Smooth muscle cell (in vitro differentiated cells): Measurements from ENCODE around the gene SERTAD2. TPM values are rescaled to one million over a fixed set of nuclear protein-coding genes. Genes with fewer than 3 reads are reported as not detected.

ENCODE experiments used
- DNase-seq: peaks from one replicate; lab custom pipeline; 2025; ENCODE audit not compliant: unreplicated experiment; lab: John Stamatoyannopoulos, UW
- H2AFZ ChIP-seq: fragments of 200-600 bp; sonication (generic); 2 replicates; pipeline ENCODE4 v1.6.0; 2016; ENCODE audit warnings: antibody characterized with exemption, low read depth, mild to moderate bottlenecking
- H3F3A ChIP-seq: fragments of 200-600 bp; sonication (generic); 2 replicates; pipeline ENCODE4 v1.6.0; 2017; ENCODE audit warnings: antibody characterized with exemption, low read depth
- H3K27ac ChIP-seq: fragments of 200-600 bp; sonication (generic); 2 replicates; pipeline ENCODE4 v1.5.1; 2016; ENCODE audit warnings: low read depth, mild to moderate bottlenecking
- H3K27me3 ChIP-seq: fragments of 200-600 bp; sonication (generic); 2 replicates; pipeline ENCODE4 v1.6.1; 2016; ENCODE audit warnings: low read depth, mild to moderate bottlenecking
- H3K36me3 ChIP-seq: fragments of 200-600 bp; sonication (generic); 2 replicates; pipeline ENCODE4 v1.5.1; 2016; ENCODE audit warnings: low read depth
- H3K4me1 ChIP-seq: fragments of 200-600 bp; sonication (generic); 2 replicates; pipeline ENCODE4 v1.5.1; 2016; ENCODE audit warnings: low read depth
- H3K4me2 ChIP-seq: fragments of 200-600 bp; sonication (generic); 2 replicates; pipeline ENCODE4 v1.6.0; 2016; ENCODE audit warnings: mild to moderate bottlenecking
- H3K4me3 ChIP-seq: fragments of 200-600 bp; sonication (generic); 2 replicates; pipeline ENCODE4 v1.5.1; 2016; ENCODE audit warnings: mild to moderate bottlenecking
- H3K79me2 ChIP-seq: fragments of 200-600 bp; sonication (generic); 2 replicates; pipeline ENCODE4 v1.6.0; 2016; ENCODE audit warnings: low read depth, mild to moderate bottlenecking
- H3K9ac ChIP-seq: fragments of 200-600 bp; sonication (generic); 2 replicates; pipeline ENCODE4 v1.6.0; 2016; ENCODE audit warnings: low read depth
- H3K9me3 ChIP-seq: fragments of 200-600 bp; sonication (generic); replicated peaks from 2 replicates; pipeline ENCODE4 v1.5.1; 2016; ENCODE audit warnings: low read depth
- H4K20me1 ChIP-seq: fragments of 200-600 bp; sonication (generic); 2 replicates; pipeline ENCODE4 v1.6.0; 2016; ENCODE audit warnings: low read depth
- WGBS: methylation state at CpG from one replicate; pipeline ENCODE4 v1.1.7; 2016; ENCODE audit warnings: low lambda C conversion rate; 5-methylcytosine and 5-hydroxymethylcytosine counted together
- polyA plus RNA-seq: library from polyadenylated mRNA; unstranded; fragments of >200 nt; fragmentation: Nextera tagmentation; extraction: Ambion mirVana; gene quantifications from 2 replicates; pipeline ENCODE4 v1.2.1, GENCODE V29; 2016
- total RNA-seq: library from RNA; depleted of rRNA; stranded (reverse); fragments of >200 nt; gene quantifications from 2 replicates; pipeline ENCODE4 v1.2.3, GENCODE V29; 2014
- TF ChIP-seq, protein P1 (sequence below): fragments of 200-600 bp; sonication (generic); IDR thresholded peaks from 2 replicates; pipeline ENCODE4 v1.5.1; 2017; ENCODE audit warnings: borderline replicate concordance, mild to moderate bottlenecking, antibody characterized with exemption; ENCODE audit not compliant: insufficient read depth, poor library complexity, severe bottlenecking

The SERTAD2 gene
- total and polyA plus RNA-seq, 2 experiments from 2014 or later, result 14.2 to 23.2 TPM

DNA sequence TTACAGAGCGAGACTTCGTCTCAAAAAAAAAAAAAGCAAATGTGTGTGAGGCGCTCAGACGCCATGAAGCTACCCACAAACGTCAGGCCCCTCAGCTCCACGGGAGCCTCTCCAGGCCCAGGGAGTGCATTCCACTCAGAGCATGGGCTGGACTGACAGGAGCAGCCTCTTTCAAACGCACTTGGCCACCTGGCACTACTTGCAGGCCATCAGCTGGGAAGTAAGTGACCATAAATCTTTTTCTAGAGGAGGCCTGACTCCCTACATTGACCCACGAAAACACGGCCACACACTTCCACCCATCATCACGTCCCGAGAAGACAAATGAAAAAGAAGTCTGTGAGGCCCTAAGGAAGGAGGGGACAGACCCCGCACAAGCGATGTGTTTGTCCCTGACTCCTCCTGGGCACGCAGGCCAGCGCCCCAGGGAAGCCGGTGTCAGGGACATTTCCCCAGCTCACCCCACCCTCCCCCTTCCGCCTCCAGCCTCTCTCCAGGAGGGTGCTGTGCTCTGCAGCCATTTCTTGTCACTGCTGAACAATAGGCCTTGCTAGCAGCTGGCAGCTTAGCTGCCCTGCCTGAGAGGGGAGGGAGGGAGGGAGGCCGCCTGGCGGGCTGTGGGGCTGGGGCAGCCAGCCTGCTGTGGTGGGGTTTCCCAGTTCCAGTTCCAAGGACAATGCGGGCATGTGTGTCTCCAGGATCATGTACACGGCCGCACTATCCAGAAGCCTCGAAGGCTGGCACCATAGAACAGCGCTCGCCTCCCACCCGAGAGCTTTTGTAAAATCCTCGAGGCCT is 26.6 kb downstream of the SERTAD2 start:
- H3K4me1 ChIP-seq, result peaks cover 24% of the 10 kb centered on the region
- no peak overlapping the region for H2AFZ ChIP-seq
- H3K4me3 ChIP-seq, result no peak overlapping the region
- H3K36me3 ChIP-seq, result no peaks in the 10 kb centered on the region
- H3K9ac ChIP-seq, result no peak overlapping the region
- no peak overlapping the region for H3K27ac ChIP-seq
- H3K27me3 ChIP-seq, result no peaks in the 10 kb centered on the region
- WGBS, result 82% methylated on average over 25 of the region's 27 CpGs
- H3K4me2 ChIP-seq, result no peak overlapping the region
- no peaks in the 10 kb centered on the region for H3K9me3 ChIP-seq
- H3F3A ChIP-seq, result peaks cover 4% of the 10 kb centered on the region
- TF ChIP-seq, protein P1, sequence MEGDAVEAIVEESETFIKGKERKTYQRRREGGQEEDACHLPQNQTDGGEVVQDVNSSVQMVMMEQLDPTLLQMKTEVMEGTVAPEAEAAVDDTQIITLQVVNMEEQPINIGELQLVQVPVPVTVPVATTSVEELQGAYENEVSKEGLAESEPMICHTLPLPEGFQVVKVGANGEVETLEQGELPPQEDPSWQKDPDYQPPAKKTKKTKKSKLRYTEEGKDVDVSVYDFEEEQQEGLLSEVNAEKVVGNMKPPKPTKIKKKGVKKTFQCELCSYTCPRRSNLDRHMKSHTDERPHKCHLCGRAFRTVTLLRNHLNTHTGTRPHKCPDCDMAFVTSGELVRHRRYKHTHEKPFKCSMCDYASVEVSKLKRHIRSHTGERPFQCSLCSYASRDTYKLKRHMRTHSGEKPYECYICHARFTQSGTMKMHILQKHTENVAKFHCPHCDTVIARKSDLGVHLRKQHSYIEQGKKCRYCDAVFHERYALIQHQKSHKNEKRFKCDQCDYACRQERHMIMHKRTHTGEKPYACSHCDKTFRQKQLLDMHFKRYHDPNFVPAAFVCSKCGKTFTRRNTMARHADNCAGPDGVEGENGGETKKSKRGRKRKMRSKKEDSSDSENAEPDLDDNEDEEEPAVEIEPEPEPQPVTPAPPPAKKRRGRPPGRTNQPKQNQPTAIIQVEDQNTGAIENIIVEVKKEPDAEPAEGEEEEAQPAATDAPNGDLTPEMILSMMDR, result no peak
- no peaks in the 10 kb centered on the region for H3K79me2 ChIP-seq
- DNase-seq, result no peak
- peaks cover 12% of the 10 kb centered on the region for H4K20me1 ChIP-seq

DNA sequence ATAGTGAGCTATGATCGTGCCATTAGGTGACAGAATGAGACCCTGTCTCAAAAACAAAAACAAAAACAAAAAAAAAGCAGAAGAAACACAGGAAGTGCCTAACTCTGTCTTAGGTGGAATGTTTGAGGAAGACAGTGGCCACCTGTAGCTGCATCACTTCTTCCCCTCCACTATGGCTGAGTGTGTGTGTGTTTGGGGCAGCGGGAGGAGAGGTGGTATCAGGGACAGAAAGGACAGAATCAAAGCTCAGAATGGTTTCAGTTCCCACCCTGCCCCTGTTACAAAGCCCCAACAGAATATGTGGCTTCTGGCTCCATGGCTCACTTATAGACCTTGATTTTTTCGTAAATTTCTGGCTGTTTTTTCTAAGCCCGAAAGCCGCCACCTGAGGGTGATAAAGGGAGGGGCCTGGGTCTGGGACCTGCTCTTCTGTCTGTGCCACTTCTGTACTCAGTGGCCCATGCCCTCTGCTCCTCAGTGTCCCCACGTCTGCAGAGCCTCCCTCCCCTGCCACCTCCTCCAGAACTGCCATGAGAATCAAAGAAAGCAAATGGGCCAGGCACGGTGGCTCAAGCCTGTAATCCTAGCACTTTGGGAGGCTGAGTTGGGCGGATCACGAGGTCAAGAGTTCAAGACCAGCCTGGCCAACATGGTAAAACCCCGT is 27.4 kb downstream of the SERTAD2 start:
- no peak overlapping the region for H3K4me3 ChIP-seq
- H3K79me2 ChIP-seq, result no peaks in the 10 kb centered on the region
- no peak for DNase-seq
- H3F3A ChIP-seq, result peaks cover 4% of the 10 kb centered on the region
- peaks cover 25% of the 10 kb centered on the region for H3K4me1 ChIP-seq
- peaks cover 5% of the 10 kb centered on the region for H4K20me1 ChIP-seq
- H3K9ac ChIP-seq, result no peak overlapping the region
- no peak overlapping the region for H3K4me2 ChIP-seq
- 89% methylated on average over 10 of the region's 10 CpGs for whole genome bisulfite sequencing
- H3K9me3 ChIP-seq, result no peaks in the 10 kb centered on the region
- no peak overlapping the region for H2AFZ ChIP-seq
- H3K27ac ChIP-seq, result no peak overlapping the region
- no peaks in the 10 kb centered on the region for H3K27me3 ChIP-seq
- TF ChIP-seq, protein P1, result no peak
- H3K36me3 ChIP-seq, result no peaks in the 10 kb centered on the region

DNA sequence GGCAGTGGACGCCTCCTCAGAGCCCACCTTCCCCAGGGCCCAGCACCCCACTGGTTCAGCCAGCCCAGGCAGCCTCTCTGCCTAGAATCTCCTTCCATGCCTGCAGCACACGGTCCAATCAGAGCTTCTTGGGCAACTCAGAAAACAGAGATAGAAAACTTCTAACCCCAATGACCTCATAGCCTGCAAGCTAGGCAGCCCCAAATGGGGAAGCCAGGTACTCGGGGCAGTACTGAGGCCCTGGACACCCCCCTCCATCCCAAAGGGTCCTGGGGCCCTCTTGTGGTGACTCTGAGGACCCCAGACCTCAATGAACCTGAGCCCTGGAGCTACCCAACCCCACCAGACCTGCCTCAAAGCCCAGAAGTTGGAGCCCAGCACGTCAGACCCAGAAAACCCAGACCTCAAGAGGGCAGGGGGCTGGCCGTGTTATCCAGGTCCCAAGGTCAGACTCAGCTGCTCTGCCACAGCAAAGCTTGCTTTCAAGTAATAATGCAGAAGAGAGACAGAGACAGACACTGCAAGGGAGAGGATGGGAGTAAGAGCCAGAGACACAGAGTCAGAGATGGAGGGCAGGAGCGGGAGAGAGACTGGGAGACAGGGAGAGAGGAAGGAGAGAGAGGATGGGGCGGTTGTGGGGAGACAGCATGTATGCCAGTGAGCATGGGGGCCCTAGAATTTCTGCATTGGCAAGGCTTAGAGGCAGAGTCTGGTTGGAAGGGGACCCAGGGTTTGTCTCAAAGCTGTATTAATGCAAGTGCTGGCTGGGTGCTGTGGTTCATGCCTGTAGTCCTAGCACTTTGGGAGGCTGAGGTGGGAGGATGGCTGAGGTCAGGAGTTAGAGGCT is 28.2 kb downstream of the SERTAD2 start:
- no peak overlapping the region for H2AFZ ChIP-seq
- H3K9me3 ChIP-seq, result no peaks in the 10 kb centered on the region
- H4K20me1 ChIP-seq, result peaks cover 5% of the 10 kb centered on the region
- WGBS, result 89% methylated on average over 7 of the region's 7 CpGs
- H3K36me3 ChIP-seq, result no peaks in the 10 kb centered on the region
- no peaks in the 10 kb centered on the region for H3K79me2 ChIP-seq
- H3K27me3 ChIP-seq, result no peaks in the 10 kb centered on the region
- H3K4me3 ChIP-seq, result no peak overlapping the region
- TF ChIP-seq, protein P1, result no peak
- H3K4me1 ChIP-seq, result peaks cover 25% of the 10 kb centered on the region
- H3K27ac ChIP-seq, result no peak overlapping the region
- H3F3A ChIP-seq, result peaks cover 2% of the 10 kb centered on the region
- no peak overlapping the region for H3K4me2 ChIP-seq
- no peak overlapping the region for H3K9ac ChIP-seq
- DNase-seq, result no peak
